Raji (cell line): ENCODE data around the gene CYP2J2.

Source experiments
- POLR2A ChIP-seq: IDR thresholded peaks from 2 replicates; pipeline ENCODE4 v1.6.1; 2011; ENCODE audit warnings: low read depth, low read length, control low read depth; ENCODE audit not compliant: insufficient read depth

Gene CYP2J2

GRCh38 chr1:59926381-59927123 is at the start of gene CYP2J2:
TSS of gene CYP2J2 (minus strand) at chr1:59926773. CDS start at chr1:59926746, 27 bp downstream.
- TF ChIP-seq POLR2A = no peak

GRCh38 chr1:59973719-59974118 is 47.1 kb upstream of the CYP2J2 start:
- TF ChIP-seq POLR2A = no peak

- no peak for TF ChIP-seq POLR2A
Measured at GRCh38 chr1:59972216-59972927, 45.8 kb upstream of the CYP2J2 start.

GRCh38 chr1:59971464-59971911 is 44.9 kb upstream of the CYP2J2 start:
- TF ChIP-seq POLR2A = no peak

- TF ChIP-seq POLR2A = no peak
Measured at GRCh38 chr1:59967780-59968179, 41.2 kb upstream of the CYP2J2 start.

- no peak for TF ChIP-seq POLR2A
Measured at GRCh38 chr1:59967141-59967697, 40.6 kb upstream of the CYP2J2 start.

GRCh38 chr1:59952065-59952464 is 25.5 kb upstream of the CYP2J2 start:
- TF ChIP-seq POLR2A = no peak

- no peak for TF ChIP-seq POLR2A
Measured at GRCh38 chr1:59949648-59950047, 23.1 kb upstream of the CYP2J2 start.

GRCh38 chr1:59948990-59949389 is 22.4 kb upstream of the CYP2J2 start:
- no peak for TF ChIP-seq POLR2A

- TF ChIP-seq POLR2A = no peak
Measured at GRCh38 chr1:59947047-59947938, 20.7 kb upstream of the CYP2J2 start.

GRCh38 chr1:59945790-59946189 is 19.2 kb upstream of the CYP2J2 start:
- TF ChIP-seq POLR2A = no peak

GRCh38 chr1:59939393-59939792 is 12.8 kb upstream of the CYP2J2 start:
- no peak for TF ChIP-seq POLR2A

GRCh38 chr1:59937636-59938210 is 11.2 kb upstream of the CYP2J2 start:
- no peak for TF ChIP-seq POLR2A

- TF ChIP-seq POLR2A = no peak
Measured at GRCh38 chr1:59936358-59936821, 9.8 kb upstream of the CYP2J2 start.

GRCh38 chr1:59928996-59929395 is 2.4 kb upstream of the CYP2J2 start:
- TF ChIP-seq POLR2A = no peak
